Erythroblast (primary cell): ENCODE data around the gene CD58.

Experiments
- GATA1 ChIP-seq: IDR thresholded peaks from 2 replicates; pipeline ENCODE4 v1.6.1; 2011; ENCODE audit warnings: low read depth, mild to moderate bottlenecking, control low read depth, low read length, moderate library complexity
- POLR2A ChIP-seq: IDR thresholded peaks from 2 replicates; pipeline ENCODE4 v1.6.1; 2011; ENCODE audit warnings: mild to moderate bottlenecking, low read length

- TF ChIP-seq POLR2A (no peak), GATA1 (no peak)
Observed at GRCh38 chr1:116574581-116575291, 3.9 kb upstream of the CD58 start.
